GM10266 (cell line): Measurements from ENCODE around the gene FLT4.

Source experiments
- DNase-seq: peaks from one replicate; pipeline ENCODE4 v3.0.0; 2012; ENCODE audit errors: extremely low spot score
- CTCF ChIP-seq: IDR thresholded peaks from 2 replicates; pipeline ENCODE4 v1.5.1; 2012; ENCODE audit warnings: mild to moderate bottlenecking, low read depth; ENCODE audit not compliant: control insufficient read depth, insufficient read depth; ENCODE audit errors: missing control alignments

The FLT4 gene

GRCh38 chr5:180648658-180649296 lies 623 bp downstream of the FLT4 start:
- DNase-seq: peak; percentile 65
- TF ChIP-seq CTCF: peak; percentile 32

GRCh38 chr5:180647941-180648500 lies 1.4 kb downstream of the FLT4 start:
- no peak for TF ChIP-seq CTCF
- no peak for DNase-seq

- no peak for DNase-seq
- no peak for TF ChIP-seq CTCF
Measured at GRCh38 chr5:180647465-180647864, 1.9 kb downstream of the FLT4 start.

- no peak for TF ChIP-seq CTCF
- DNase-seq: no peak
Measured at GRCh38 chr5:180646963-180647305, 2.5 kb downstream of the FLT4 start.

GRCh38 chr5:180646289-180646962 lies 3.0 kb downstream of the FLT4 start:
- DNase-seq: no peak
- TF ChIP-seq CTCF: no peak

GRCh38 chr5:180645274-180646204 lies 3.9 kb downstream of the FLT4 start:
- TF ChIP-seq CTCF: no peak
- no peak for DNase-seq
